ENCODE results near the gene STAT4.
A peak's percentile ranks its signal among the peaks of the same experiment; 100 is the strongest.
"Not testable (repeated sequence)": the region's sequence is repeated elsewhere in the genome, so short reads cannot be mapped to it uniquely, and the experiment has no call there.

The STAT4 gene

DNA sequence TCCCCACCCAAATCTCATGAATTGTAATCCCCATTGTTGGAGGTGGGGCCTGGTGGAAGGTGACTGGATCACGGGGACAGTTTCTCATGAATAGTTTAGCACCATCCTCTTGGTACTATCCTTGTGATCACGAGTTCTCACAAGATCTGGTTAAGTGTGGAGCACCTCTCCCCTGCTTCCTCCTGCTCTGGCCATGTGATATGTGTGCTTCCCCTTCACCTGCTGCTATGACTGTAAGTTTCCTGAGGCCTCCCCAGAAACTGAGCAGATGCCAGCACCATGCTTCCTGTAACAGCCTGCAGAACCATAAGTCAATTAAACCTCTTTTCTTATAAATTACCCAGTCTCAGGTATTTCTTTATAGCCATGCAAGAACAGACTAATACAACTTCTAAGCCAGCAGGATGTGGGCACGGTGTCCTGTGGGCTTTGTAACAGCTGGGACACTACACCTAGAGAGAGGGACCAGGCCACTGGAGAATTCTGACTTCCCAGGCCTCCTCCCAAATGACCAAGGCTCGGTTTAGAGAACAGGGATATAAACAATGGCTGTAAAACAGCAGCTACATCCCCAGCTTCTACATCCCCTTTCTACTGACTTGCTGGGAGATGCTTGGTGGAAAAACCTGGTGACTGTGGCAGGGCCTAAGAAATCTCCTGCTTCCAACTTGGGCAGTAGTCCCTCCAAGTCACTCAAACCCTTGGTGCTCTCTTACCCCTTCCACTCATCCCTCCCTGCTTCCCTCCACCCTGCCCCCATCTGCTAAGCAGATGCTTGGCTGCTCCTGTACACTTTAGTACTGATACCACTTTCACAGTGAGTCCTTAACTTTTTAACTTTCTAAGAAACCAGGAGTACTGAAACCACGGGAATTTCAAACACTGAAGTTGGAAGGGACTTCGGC lies 147.1 kb downstream of the STAT4 start:
- H3K9me3 ChIP-seq (ENCODE audit: control insufficient read depth, low read length): no peaks in the 10 kb centered on the region
- H3K27ac ChIP-seq (ENCODE audit: insufficient read depth, low read length, poor library complexity, severe bottlenecking): peak overlapping the region; percentile 21
- no peaks in the 10 kb centered on the region for H3K27me3 ChIP-seq (replicated peaks; ENCODE audit: control insufficient read depth, insufficient read depth, low read length, poor library complexity, severe bottlenecking)
- no peak overlapping the region for H3K4me3 ChIP-seq (ENCODE audit: insufficient read depth, low read depth, low read length, poor library complexity, severe bottlenecking)
- H3K4me1 ChIP-seq (ENCODE audit: control insufficient read depth, insufficient read depth, low read length, poor library complexity, severe bottlenecking): peaks cover 11% of the 10 kb centered on the region
- H3K36me3 ChIP-seq (ENCODE audit: control insufficient read depth, insufficient read depth, low read length): peaks cover 95% of the 10 kb centered on the region
- DNase-seq: no peak

GRCh38 chr2:191001624-191002023 lies 149.2 kb downstream of the STAT4 start:
- Histone ChIP-seq H3K4me1 (ENCODE audit: control insufficient read depth, insufficient read depth, low read length, poor library complexity, severe bottlenecking) (peaks cover 6% of the 10 kb centered on the region), H3K4me3 (ENCODE audit: insufficient read depth, low read depth, low read length, poor library complexity, severe bottlenecking) (no peak overlapping the region), H3K36me3 (ENCODE audit: control insufficient read depth, insufficient read depth, low read length) (peaks cover 96% of the 10 kb centered on the region), H3K27ac (ENCODE audit: insufficient read depth, low read length, poor library complexity, severe bottlenecking) (no peak overlapping the region), H3K9me3 (ENCODE audit: control insufficient read depth, low read length) (no peaks in the 10 kb centered on the region), H3K27me3 (replicated peaks; ENCODE audit: control insufficient read depth, insufficient read depth, low read length, poor library complexity, severe bottlenecking) (no peaks in the 10 kb centered on the region)
- DNase-seq: no peak

DNA sequence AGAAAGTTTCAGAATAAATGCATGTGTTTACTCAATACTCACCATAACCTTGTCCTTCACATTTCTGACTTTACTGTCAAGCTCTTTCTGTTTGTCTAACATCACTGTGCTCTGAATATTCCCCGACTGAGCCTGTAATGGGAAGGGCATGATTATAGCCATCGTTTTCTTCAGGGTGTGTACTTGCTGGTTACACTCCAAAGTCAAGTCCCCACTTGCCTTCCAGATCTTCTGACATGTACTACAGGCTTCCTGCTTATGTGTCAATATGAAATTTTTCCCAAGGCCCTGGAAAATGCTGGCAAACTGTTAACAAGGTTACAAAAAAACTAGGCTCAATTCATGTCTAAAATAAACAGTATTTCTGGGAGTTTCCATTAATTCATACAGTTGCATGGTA lies 149.8 kb downstream of the STAT4 start:
- Histone ChIP-seq H3K36me3 (ENCODE audit: control insufficient read depth, insufficient read depth, low read length) (peaks cover 96% of the 10 kb centered on the region), H3K27me3 (replicated peaks; ENCODE audit: control insufficient read depth, insufficient read depth, low read length, poor library complexity, severe bottlenecking) (no peaks in the 10 kb centered on the region), H3K4me1 (ENCODE audit: control insufficient read depth, insufficient read depth, low read length, poor library complexity, severe bottlenecking) (peaks cover 5% of the 10 kb centered on the region), H3K4me3 (ENCODE audit: insufficient read depth, low read depth, low read length, poor library complexity, severe bottlenecking) (no peak overlapping the region), H3K27ac (ENCODE audit: insufficient read depth, low read length, poor library complexity, severe bottlenecking) (no peak overlapping the region), H3K9me3 (ENCODE audit: control insufficient read depth, low read length) (no peaks in the 10 kb centered on the region)
- DNase-seq: no peak

GRCh38 chr2:190999949-191000665 lies 150.7 kb downstream of the STAT4 start:
- Histone ChIP-seq H3K4me1 (ENCODE audit: control insufficient read depth, insufficient read depth, low read length, poor library complexity, severe bottlenecking) (no peaks in the 10 kb centered on the region), H3K4me3 (ENCODE audit: insufficient read depth, low read depth, low read length, poor library complexity, severe bottlenecking) (no peak overlapping the region), H3K36me3 (ENCODE audit: control insufficient read depth, insufficient read depth, low read length) (peaks cover 96% of the 10 kb centered on the region), H3K27ac (ENCODE audit: insufficient read depth, low read length, poor library complexity, severe bottlenecking) (no peak overlapping the region), H3K9me3 (ENCODE audit: control insufficient read depth, low read length) (no peaks in the 10 kb centered on the region), H3K27me3 (replicated peaks; ENCODE audit: control insufficient read depth, insufficient read depth, low read length, poor library complexity, severe bottlenecking) (no peaks in the 10 kb centered on the region)
- no peak for DNase-seq

GRCh38 chr2:190999058-190999457 lies 151.7 kb downstream of the STAT4 start:
- Histone ChIP-seq H3K27ac (ENCODE audit: insufficient read depth, low read length, poor library complexity, severe bottlenecking) (no peak overlapping the region), H3K36me3 (ENCODE audit: control insufficient read depth, insufficient read depth, low read length) (peaks cover 94% of the 10 kb centered on the region), H3K4me3 (ENCODE audit: insufficient read depth, low read depth, low read length, poor library complexity, severe bottlenecking) (no peak overlapping the region), H3K9me3 (ENCODE audit: control insufficient read depth, low read length) (no peaks in the 10 kb centered on the region), H3K27me3 (replicated peaks; ENCODE audit: control insufficient read depth, insufficient read depth, low read length, poor library complexity, severe bottlenecking) (no peaks in the 10 kb centered on the region), H3K4me1 (ENCODE audit: control insufficient read depth, insufficient read depth, low read length, poor library complexity, severe bottlenecking) (no peaks in the 10 kb centered on the region)
- no peak for DNase-seq

GRCh38 chr2:190997526-190998113 lies 153.2 kb downstream of the STAT4 start:
- DNase-seq: no peak
- Histone ChIP-seq H3K4me3 (ENCODE audit: insufficient read depth, low read depth, low read length, poor library complexity, severe bottlenecking) (no peak overlapping the region), H3K36me3 (ENCODE audit: control insufficient read depth, insufficient read depth, low read length) (peaks cover 92% of the 10 kb centered on the region), H3K4me1 (ENCODE audit: control insufficient read depth, insufficient read depth, low read length, poor library complexity, severe bottlenecking) (no peaks in the 10 kb centered on the region), H3K27ac (ENCODE audit: insufficient read depth, low read length, poor library complexity, severe bottlenecking) (no peak overlapping the region), H3K27me3 (replicated peaks; ENCODE audit: control insufficient read depth, insufficient read depth, low read length, poor library complexity, severe bottlenecking) (no peaks in the 10 kb centered on the region), H3K9me3 (ENCODE audit: control insufficient read depth, low read length) (no peaks in the 10 kb centered on the region)

- peak overlapping the region; percentile 27 for H3K27ac ChIP-seq (ENCODE audit: insufficient read depth, low read length, poor library complexity, severe bottlenecking)
- H3K4me3 ChIP-seq (ENCODE audit: insufficient read depth, low read depth, low read length, poor library complexity, severe bottlenecking): no peak overlapping the region
- peaks cover 91% of the 10 kb centered on the region for H3K36me3 ChIP-seq (ENCODE audit: control insufficient read depth, insufficient read depth, low read length)
- no peak for DNase-seq
- no peaks in the 10 kb centered on the region for H3K9me3 ChIP-seq (ENCODE audit: control insufficient read depth, low read length)
- no peaks in the 10 kb centered on the region for H3K27me3 ChIP-seq (replicated peaks; ENCODE audit: control insufficient read depth, insufficient read depth, low read length, poor library complexity, severe bottlenecking)
- no peaks in the 10 kb centered on the region for H3K4me1 ChIP-seq (ENCODE audit: control insufficient read depth, insufficient read depth, low read length, poor library complexity, severe bottlenecking)
Measured at GRCh38 chr2:190996947-190997346, 153.8 kb downstream of the STAT4 start.

- no peaks in the 10 kb centered on the region for H3K9me3 ChIP-seq (ENCODE audit: control insufficient read depth, low read length)
- peak overlapping the region; percentile 27 for H3K27ac ChIP-seq (ENCODE audit: insufficient read depth, low read length, poor library complexity, severe bottlenecking)
- peak in 2 of 3 donors; percentile 14 to 18 for DNase-seq
- no peak overlapping the region for H3K4me3 ChIP-seq (ENCODE audit: insufficient read depth, low read depth, low read length, poor library complexity, severe bottlenecking)
- no peaks in the 10 kb centered on the region for H3K4me1 ChIP-seq (ENCODE audit: control insufficient read depth, insufficient read depth, low read length, poor library complexity, severe bottlenecking)
- no peaks in the 10 kb centered on the region for H3K27me3 ChIP-seq (replicated peaks; ENCODE audit: control insufficient read depth, insufficient read depth, low read length, poor library complexity, severe bottlenecking)
- peaks cover 93% of the 10 kb centered on the region for H3K36me3 ChIP-seq (ENCODE audit: control insufficient read depth, insufficient read depth, low read length)
Measured at GRCh38 chr2:190996338-190996946, 154.4 kb downstream of the STAT4 start.

- DNase-seq; H3K9me3 ChIP-seq (ENCODE audit: control insufficient read depth, low read length); H3K27ac ChIP-seq (ENCODE audit: insufficient read depth, low read length, poor library complexity, severe bottlenecking); H3K27me3 ChIP-seq (replicated peaks; ENCODE audit: control insufficient read depth, insufficient read depth, low read length, poor library complexity, severe bottlenecking); H3K4me3 ChIP-seq (ENCODE audit: insufficient read depth, low read depth, low read length, poor library complexity, severe bottlenecking); H3K4me1 ChIP-seq (ENCODE audit: control insufficient read depth, insufficient read depth, low read length, poor library complexity, severe bottlenecking): not testable (repeated sequence)
- peaks cover 94% of the 10 kb centered on the region for H3K36me3 ChIP-seq (ENCODE audit: control insufficient read depth, insufficient read depth, low read length)
Measured at GRCh38 chr2:190995315-190995714, 155.5 kb downstream of the STAT4 start.
